OCI-LY3 (cell line): ENCODE measurements around the gene CUL9.

ENCODE experiments used
- H2AFZ ChIP-seq: fragments of 200-600, 300-600 bp; shearing (Covaris generic); 2 replicates; pipeline ENCODE4 v1.6.0; 2014; ENCODE audit warnings: antibody characterized with exemption, low read depth, low read length
- H3K27ac ChIP-seq: fragments of 200-600, 300-600 bp; sonication (generic); 2 replicates; pipeline ENCODE4 v1.5.1; 2014; ENCODE audit warnings: mild to moderate bottlenecking, low read length, moderate library complexity, mixed read lengths
- H3K27me3 ChIP-seq: fragments of 200-600, 300-600 bp; sonication (generic); 2 replicates; pipeline ENCODE4 v1.6.1; 2014; ENCODE audit warnings: low read depth, low read length, mixed read lengths
- H3K36me3 ChIP-seq: fragments of 200-600, 300-600 bp; sonication (generic); replicated peaks from 2 replicates; pipeline ENCODE3; 2014; ENCODE audit warnings: low read depth, low read length, mixed read lengths
- H3K4me1 ChIP-seq: fragments of 300-600, 200-600 bp; sonication (generic); 2 replicates; pipeline ENCODE4 v1.6.1; 2014; ENCODE audit warnings: low read length, mixed read lengths
- H3K4me2 ChIP-seq: fragments of 200-600, 300-600 bp; sonication (generic); 2 replicates; pipeline ENCODE4 v1.6.1; 2014; ENCODE audit warnings: low read length, mixed read lengths
- H3K4me3 ChIP-seq: fragments of 300-600, 200-600 bp; sonication (generic); 2 replicates; pipeline ENCODE4 v1.5.1; 2014; ENCODE audit warnings: antibody characterized with exemption, mild to moderate bottlenecking, low read length, moderate library complexity
- H3K79me2 ChIP-seq: fragments of 300-600, 200-600 bp; shearing (Covaris generic); 2 replicates; pipeline ENCODE4 v1.6.1; 2014; ENCODE audit warnings: mild to moderate bottlenecking, low read length, mixed read lengths
- H3K9ac ChIP-seq: fragments of 300-600, 200-600 bp; shearing (Covaris generic); 2 replicates; pipeline ENCODE4 v1.6.0; 2014; ENCODE audit warnings: mild to moderate bottlenecking, low read length, moderate library complexity
- H3K9me3 ChIP-seq: fragments of 200-600, 300-600 bp; shearing (Covaris generic); 2 replicates; pipeline ENCODE4 v1.6.1; 2014; ENCODE audit warnings: low read length, mixed read lengths; ENCODE audit not compliant: insufficient read depth
- H4K20me1 ChIP-seq: fragments of 200-600, 300-600 bp; sonication (generic); 2 replicates; pipeline ENCODE4 v1.6.1; 2016; ENCODE audit warnings: low read length, mixed read lengths; ENCODE audit not compliant: insufficient read depth
- CTCF ChIP-seq: fragments of 200-600, 300-600 bp; sonication (generic); IDR thresholded peaks from 2 replicates; pipeline ENCODE4 v1.5.1; 2014; ENCODE audit warnings: antibody characterized with exemption, low read length, low read depth
- EZH2phosphoT487 ChIP-seq: fragments of 200-600 bp; shearing (Covaris generic); IDR thresholded peaks from 2 replicates; pipeline ENCODE4 v1.6.1; 2018; ENCODE audit warnings: antibody characterized with exemption, mixed run types, low read depth

Gene CUL9

GRCh38 chr6:43255408-43256054 lies 73.5 kb downstream of the CUL9 start:
- H3K4me2 ChIP-seq, result no peak overlapping the region
- no peaks in the 10 kb centered on the region for H3K36me3 ChIP-seq
- H3K27ac ChIP-seq, result no peak overlapping the region
- H3K27me3 ChIP-seq, result peaks cover 14% of the 10 kb centered on the region
- TF ChIP-seq EZH2phosphoT487, result no peak
- no peaks in the 10 kb centered on the region for H3K79me2 ChIP-seq
- no peak overlapping the region for H2AFZ ChIP-seq
- no peak overlapping the region for H3K9ac ChIP-seq
- no peaks in the 10 kb centered on the region for H3K9me3 ChIP-seq
- H3K4me1 ChIP-seq, result peaks cover 19% of the 10 kb centered on the region
- no peaks in the 10 kb centered on the region for H4K20me1 ChIP-seq
- no peak overlapping the region for H3K4me3 ChIP-seq

- Histone ChIP-seq H3K27me3 (peaks cover 1% of the 10 kb centered on the region), H3K4me2 (no peak overlapping the region), H3K9me3 (no peaks in the 10 kb centered on the region), H3K9ac (no peak overlapping the region), H4K20me1 (no peaks in the 10 kb centered on the region), H3K4me1 (peaks cover 11% of the 10 kb centered on the region), H3K79me2 (no peaks in the 10 kb centered on the region), H3K27ac (no peak overlapping the region), H3K4me3 (no peak overlapping the region), H3K36me3 (no peaks in the 10 kb centered on the region), H2AFZ (no peak overlapping the region)
- TF ChIP-seq EZH2phosphoT487, result no peak
- TF ChIP-seq CTCF, result no peak
These were observed 74.8 kb downstream of the CUL9 start for GRCh38 chr6:43256670-43257366.

- Histone ChIP-seq H3K36me3 (no peaks in the 10 kb centered on the region), H3K27ac (no peak overlapping the region), H3K4me1 (peaks cover 11% of the 10 kb centered on the region), H3K79me2 (no peaks in the 10 kb centered on the region), H2AFZ (peak overlapping the region; percentile 81), H3K27me3 (no peaks in the 10 kb centered on the region), H4K20me1 (no peaks in the 10 kb centered on the region), H3K9me3 (no peaks in the 10 kb centered on the region), H3K9ac (peak overlapping the region; percentile 16; the same call in 1 of the 2 replicates), H3K4me3 (peak overlapping the region; percentile 24; the same call in 1 of the 2 replicates), H3K4me2 (peak overlapping the region; percentile 44)
- TF ChIP-seq EZH2phosphoT487 (no peak), CTCF (no peak)
These were observed 75.6 kb downstream of the CUL9 start for GRCh38 chr6:43257367-43258145.

- Histone ChIP-seq H3K9ac (no peak overlapping the region), H3K4me2 (peak overlapping the region; percentile 44), H3K27ac (no peak overlapping the region), H3K9me3 (no peaks in the 10 kb centered on the region), H3K4me3 (no peak overlapping the region), H3K4me1 (peaks cover 12% of the 10 kb centered on the region), H3K27me3 (no peaks in the 10 kb centered on the region), H3K36me3 (no peaks in the 10 kb centered on the region), H4K20me1 (no peaks in the 10 kb centered on the region), H2AFZ (peak overlapping the region; percentile 81), H3K79me2 (no peaks in the 10 kb centered on the region)
- TF ChIP-seq EZH2phosphoT487 (no peak), CTCF (no peak)
These were observed 76.2 kb downstream of the CUL9 start for GRCh38 chr6:43258180-43258579.
